GM21381 (cell line): ENCODE measurements around the gene ARFIP1.
"Not testable (repeated sequence)": the region's sequence is repeated elsewhere in the genome, so short reads cannot be mapped to it uniquely, and the experiment has no call there.

Experiments
- ATAC-seq: cut with Tn5 transposase; IDR thresholded peaks from one replicate; pipeline ENCODE4 v1.9.1; 2021; ENCODE audit warnings: mild to moderate bottlenecking, moderate library complexity; ENCODE audit not compliant: unreplicated experiment

ARFIP1 gene

GRCh38 chr4:152887981-152888380, 108.2 kb downstream of the ARFIP1 start:
- ATAC-seq = no peak

- ATAC-seq = no peak
Observed at GRCh38 chr4:152892974-152893373, 113.2 kb downstream of the ARFIP1 start.

GRCh38 chr4:152894673-152895072, 114.9 kb downstream of the ARFIP1 start:
- ATAC-seq = no peak

GRCh38 chr4:152896811-152897210, 117.1 kb downstream of the ARFIP1 start:
- no peak for ATAC-seq

GRCh38 chr4:152898133-152898532, 118.4 kb downstream of the ARFIP1 start:
- ATAC-seq = not testable (repeated sequence)

GRCh38 chr4:152898606-152899005, 118.9 kb downstream of the ARFIP1 start:
- ATAC-seq = no peak

GRCh38 chr4:152900395-152900794, 120.6 kb downstream of the ARFIP1 start:
- ATAC-seq = no peak

GRCh38 chr4:152901205-152901604, 121.5 kb downstream of the ARFIP1 start:
- no peak for ATAC-seq

- ATAC-seq = no peak
Observed at GRCh38 chr4:152903658-152904057, 123.9 kb downstream of the ARFIP1 start.

- no peak for ATAC-seq
Observed at GRCh38 chr4:152909901-152910300, 130.1 kb downstream of the ARFIP1 start.

- ATAC-seq = no peak
Observed at GRCh38 chr4:152910521-152910920, 130.8 kb downstream of the ARFIP1 start.

- ATAC-seq = no peak
Observed at GRCh38 chr4:152917543-152918395, 138.0 kb downstream of the ARFIP1 start.

GRCh38 chr4:152919826-152920225, 140.1 kb downstream of the ARFIP1 start:
- ATAC-seq = no peak

- ATAC-seq = no peak
Observed at GRCh38 chr4:152920768-152921167, 141.0 kb downstream of the ARFIP1 start.

GRCh38 chr4:152921284-152921683, 141.5 kb downstream of the ARFIP1 start:
- no peak for ATAC-seq

- no peak for ATAC-seq
Observed at GRCh38 chr4:152925851-152926250, 146.1 kb downstream of the ARFIP1 start.

- no peak for ATAC-seq
Observed at GRCh38 chr4:152926959-152927358, 147.2 kb downstream of the ARFIP1 start.

GRCh38 chr4:152927737-152928136, 148.0 kb downstream of the ARFIP1 start:
- no peak for ATAC-seq

- ATAC-seq = no peak
Observed at GRCh38 chr4:152928286-152928685, 148.5 kb downstream of the ARFIP1 start.

- ATAC-seq = no peak
Observed at GRCh38 chr4:152929888-152930287, 150.1 kb downstream of the ARFIP1 start.

- no peak for ATAC-seq
Observed at GRCh38 chr4:152935143-152935542, 155.4 kb downstream of the ARFIP1 start.

GRCh38 chr4:152935631-152936445, 156.1 kb downstream of the ARFIP1 start, which contains the start of gene FHDC1:
Gene FHDC1, plus strand, starts transcription at chr4:152936323. Its CDS starts 6,735 bp downstream, at chr4:152943058.
- ATAC-seq = peak; percentile 40
